GM19463 (cell line): ENCODE data around the gene SRPK1.

Experiments used
- ATAC-seq: cut with Tn5 transposase; IDR thresholded peaks from one replicate; pipeline ENCODE4 v1.9.1; 2021; ENCODE audit warnings: mild to moderate bottlenecking, moderate library complexity; ENCODE audit not compliant: unreplicated experiment

Gene SRPK1

DNA sequence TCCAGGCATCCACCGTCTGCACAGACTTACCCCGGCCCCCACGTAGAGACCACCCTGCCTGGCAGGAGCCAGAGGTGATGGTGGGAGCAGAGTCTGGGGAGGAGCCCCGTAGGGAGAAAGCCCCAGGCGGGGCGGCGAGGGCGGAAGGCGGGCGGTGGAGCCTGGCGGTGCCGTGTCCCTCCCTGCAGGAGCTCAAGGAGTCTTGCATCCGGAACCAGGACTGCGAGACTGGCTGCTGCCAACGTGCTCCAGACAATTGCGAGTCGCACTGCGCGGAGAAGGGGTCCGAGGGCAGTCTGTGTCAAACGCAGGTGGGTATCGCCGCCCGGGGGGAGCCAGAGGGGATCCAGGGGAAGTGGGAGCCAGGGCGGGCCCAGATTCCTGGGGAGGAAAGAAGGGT lies 134.1 kb downstream of the SRPK1 start:
- no peak for ATAC-seq

GRCh38 chr6:35786272-35786671 lies 134.6 kb downstream of the SRPK1 start:
- ATAC-seq, result no peak

DNA sequence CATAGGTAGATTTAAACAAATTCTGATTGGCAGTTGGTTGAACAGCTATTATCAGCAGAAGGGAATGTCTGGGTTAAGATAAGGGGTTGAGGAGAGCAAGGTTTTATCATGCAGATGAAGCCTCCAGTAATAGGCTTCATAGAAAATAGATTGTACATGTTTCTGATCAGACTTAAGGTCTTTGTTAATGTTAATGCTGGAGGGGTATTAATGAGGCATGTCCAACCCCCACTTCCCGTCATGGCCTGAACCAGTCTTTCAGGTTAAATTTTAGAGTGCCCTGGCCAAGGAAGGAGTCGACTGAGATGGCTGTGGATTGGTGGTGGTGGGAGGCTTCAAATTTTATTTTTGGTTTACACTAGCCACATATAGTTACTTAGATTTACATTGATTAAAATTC lies 136.7 kb downstream of the SRPK1 start:
- ATAC-seq, result no peak
